Measurements from ENCODE around the gene SULT1A2. TPM values are rescaled to one million over a fixed set of nuclear protein-coding genes. Genes with fewer than 3 reads are reported as not detected.
"Not testable (repeated sequence)": the region's sequence is repeated elsewhere in the genome, so short reads cannot be mapped to it uniquely, and the experiment has no call there.

Gene SULT1A2
- total and polyA plus RNA-seq, 2 of the 8 experiments (the other 6 are each of a cell fraction or from before 2014, with no cell fraction given), result 0.29 to 0.35 TPM

DNA sequence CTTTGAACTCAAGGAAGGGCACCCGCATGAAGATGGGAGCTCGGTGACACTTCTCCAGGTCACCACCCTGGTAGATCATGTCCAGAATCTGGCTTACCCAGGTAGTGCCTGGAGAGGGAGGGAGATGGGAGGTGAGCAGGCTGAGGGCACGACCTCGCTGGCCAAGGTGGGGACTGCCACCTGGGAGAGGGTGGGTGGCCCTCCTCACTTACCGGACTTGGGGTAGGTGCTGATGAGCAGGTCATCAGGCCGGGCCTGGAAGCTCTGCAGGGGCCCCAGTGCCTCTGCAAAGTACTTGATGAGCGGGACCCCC lies 11.6 kb upstream of the SULT1A2 start:
- H3K36me3 ChIP-seq (ENCODE audit: control insufficient read depth in 2 of 4, insufficient read depth in 4 of 4, low read length in 3 of 4); H3K9me3 ChIP-seq (ENCODE audit: insufficient read depth in 2 of 2, low read depth in 1 of 2, low read length in 1 of 2); DNase-seq (ENCODE audit: low read depth in 1 of 2, low spot score in 2 of 2); H3K23me2 ChIP-seq (ENCODE audit: low read depth, low read length); H2BK15ac ChIP-seq (ENCODE audit: low read length); CTCF ChIA-PET (ENCODE audit: partially characterized antibody); H4K8ac ChIP-seq (ENCODE audit: extremely low read depth, insufficient read depth, low read length); H3K56ac ChIP-seq (replicated peaks; ENCODE audit: insufficient read length, low read depth, low read length); H3K14ac ChIP-seq (ENCODE audit: insufficient read length); H4K91ac ChIP-seq (replicated peaks; ENCODE audit: insufficient read length, low read length); H2AFZ ChIP-seq (ENCODE audit: low read length); POLR2A ChIA-PET (ENCODE audit: partially characterized antibody); H2BK5ac ChIP-seq (ENCODE audit: low read depth, low read length); H2AK5ac ChIP-seq (ENCODE audit: low read depth, low read length); FAIRE-seq; H3K79me2 ChIP-seq (ENCODE audit: control insufficient read depth in 1 of 2, insufficient read depth in 2 of 2, low read length in 2 of 2); H3K79me1 ChIP-seq (ENCODE audit: low read depth, low read length); H2BK12ac ChIP-seq (ENCODE audit: low read depth, low read length); H2BK20ac ChIP-seq (ENCODE audit: low read length); H3K4me3 ChIP-seq (ENCODE audit: extremely low read depth in 1 of 4, insufficient read depth in 2 of 4, low read depth in 3 of 4, low read length in 4 of 4); H3K4me2 ChIP-seq (ENCODE audit: insufficient read depth in 1 of 2, low read depth in 2 of 2, low read length in 2 of 2); H3K27me3 ChIP-seq (replicated peaks in 1 of 4; ENCODE audit: control insufficient read depth in 3 of 4, extremely low read depth in 1 of 4, insufficient read depth in 3 of 4, low read length in 3 of 4); H3K23ac ChIP-seq (ENCODE audit: insufficient read length); H3K4ac ChIP-seq (replicated peaks; ENCODE audit: insufficient read length, low read depth, low read length); H3K9ac ChIP-seq (replicated peaks in 1 of 4; ENCODE audit: extremely low read depth in 1 of 4, low read depth in 3 of 4, low read length in 3 of 4); H2BK120ac ChIP-seq (replicated peaks; ENCODE audit: low read depth, low read length); H4K5ac ChIP-seq (ENCODE audit: insufficient read length, low read depth, low read length); H4K20me1 ChIP-seq (replicated peaks in 1 of 2; ENCODE audit: control insufficient read depth in 1 of 2, insufficient read depth in 2 of 2, low read length in 2 of 2); H3K27ac ChIP-seq (ENCODE audit: low read depth, low read length); H3K18ac ChIP-seq (ENCODE audit: extremely low read depth, low read length): not testable (repeated sequence)
- peaks cover 0 to 16% (median 6%) of the 10 kb centered on the region in 4 experiments; a peak in 3 of 7 replicates for H3K4me1 ChIP-seq (replicated peaks in 1 of 4; ENCODE audit: control insufficient read depth in 3 of 4, insufficient read depth in 4 of 4, low read length in 3 of 4)
- 91% methylated on average over 2 of the region's 7 CpGs; no CpG with 5 or more reads in 1 of the 2 experiments for WGBS, 2 experiments (ENCODE audit: extremely low coverage in 1 of 2, insufficient coverage in 1 of 2, insufficient read length in 1 of 2, insufficient replicate concordance in 2 of 2, low coverage in 1 of 2, low lambda C conversion rate in 2 of 2, missing lambda C conversion rate in 1 of 2)

All from H1 (cell line).